Superior temporal gyrus (tissue), 1 donor: ENCODE data around the gene NOS2.
"Not testable (repeated sequence)": the region's sequence is repeated elsewhere in the genome, so short reads cannot be mapped to it uniquely, and the experiment has no call there.

ENCODE experiments used
- DNase-seq: peaks from one replicate; pipeline ENCODE4 v3.0.0-alpha.2; 2016; ENCODE audit errors: extremely low spot score

The NOS2 gene

DNA sequence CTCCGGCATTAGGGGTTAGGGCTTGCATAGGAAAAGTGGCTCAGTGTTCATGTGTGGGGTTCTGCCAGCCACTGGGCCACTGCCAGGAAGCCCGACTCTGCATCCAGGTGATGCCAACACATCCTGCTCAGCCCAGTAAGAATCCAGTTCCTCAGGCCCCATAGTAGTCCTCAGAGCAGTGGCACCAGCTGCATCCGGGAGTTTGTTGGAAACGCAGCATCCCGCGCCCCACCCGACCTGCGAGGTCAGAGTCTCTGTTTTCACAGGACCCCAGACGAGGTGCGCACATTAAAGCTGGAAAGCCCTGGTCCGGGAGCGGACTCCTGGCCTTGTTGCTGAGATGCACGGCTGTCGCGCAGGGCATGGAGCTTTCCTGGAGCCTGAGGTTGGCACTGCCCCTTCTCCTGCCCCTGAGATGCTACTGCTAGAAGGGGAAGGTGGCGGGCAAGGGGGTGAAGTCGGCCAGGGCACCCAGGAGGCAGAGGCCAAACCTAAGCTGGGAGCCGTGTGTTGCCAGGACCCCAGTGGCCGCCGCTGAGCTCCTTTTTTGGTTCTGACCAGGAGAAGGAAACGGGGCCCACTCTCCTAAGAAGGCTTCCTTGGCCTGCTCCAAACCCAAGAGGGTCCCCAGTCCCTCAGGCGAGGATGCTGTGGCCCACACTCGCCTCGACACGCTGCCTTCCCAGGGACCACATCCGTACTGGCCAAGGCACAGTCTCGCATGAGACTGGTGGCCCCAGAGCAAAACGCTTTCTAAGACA lies 44.4 kb downstream of the NOS2 start:
- no peak for DNase-seq

DNA sequence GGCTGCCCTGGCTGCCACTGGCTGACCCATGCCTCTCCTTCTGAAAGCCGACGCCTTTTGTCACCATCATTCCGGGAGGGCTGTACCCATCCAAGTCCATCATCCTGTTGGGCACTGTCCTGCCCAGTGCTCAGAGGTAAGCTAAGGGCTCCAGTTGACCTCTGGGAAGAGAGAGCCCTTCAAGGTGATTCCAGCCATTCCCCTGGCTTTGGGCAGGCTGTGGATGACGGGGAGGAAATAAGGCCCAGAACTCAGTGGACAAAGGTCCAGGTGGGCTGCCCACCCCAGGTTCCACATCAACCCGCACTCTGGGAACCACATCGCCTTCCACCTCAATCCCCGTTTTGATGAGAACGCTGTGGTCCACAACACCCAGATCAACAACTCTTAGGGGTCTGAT lies 45.8 kb downstream of the NOS2 start:
- no peak for DNase-seq

DNA sequence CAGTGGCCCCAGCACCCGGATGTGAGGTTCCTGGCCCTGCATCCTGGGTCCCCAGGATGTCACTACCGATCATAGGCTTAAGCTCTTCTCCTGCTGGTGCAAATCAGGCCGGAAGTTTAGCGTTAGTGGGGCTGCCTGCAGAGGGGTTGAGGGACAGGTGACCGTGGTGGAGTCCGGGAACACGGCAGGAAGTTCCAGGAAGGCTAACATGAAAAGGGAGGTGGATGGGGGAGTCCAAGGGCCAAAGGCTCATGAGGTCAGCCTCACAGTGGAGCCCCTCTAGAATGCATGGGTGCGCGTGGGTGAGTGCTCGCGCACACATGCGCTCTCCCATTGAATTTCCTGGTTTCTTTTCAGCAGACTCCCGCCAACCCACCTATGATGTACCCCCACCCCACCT lies 46.6 kb downstream of the NOS2 start:
- DNase-seq, result not testable (repeated sequence)

DNA sequence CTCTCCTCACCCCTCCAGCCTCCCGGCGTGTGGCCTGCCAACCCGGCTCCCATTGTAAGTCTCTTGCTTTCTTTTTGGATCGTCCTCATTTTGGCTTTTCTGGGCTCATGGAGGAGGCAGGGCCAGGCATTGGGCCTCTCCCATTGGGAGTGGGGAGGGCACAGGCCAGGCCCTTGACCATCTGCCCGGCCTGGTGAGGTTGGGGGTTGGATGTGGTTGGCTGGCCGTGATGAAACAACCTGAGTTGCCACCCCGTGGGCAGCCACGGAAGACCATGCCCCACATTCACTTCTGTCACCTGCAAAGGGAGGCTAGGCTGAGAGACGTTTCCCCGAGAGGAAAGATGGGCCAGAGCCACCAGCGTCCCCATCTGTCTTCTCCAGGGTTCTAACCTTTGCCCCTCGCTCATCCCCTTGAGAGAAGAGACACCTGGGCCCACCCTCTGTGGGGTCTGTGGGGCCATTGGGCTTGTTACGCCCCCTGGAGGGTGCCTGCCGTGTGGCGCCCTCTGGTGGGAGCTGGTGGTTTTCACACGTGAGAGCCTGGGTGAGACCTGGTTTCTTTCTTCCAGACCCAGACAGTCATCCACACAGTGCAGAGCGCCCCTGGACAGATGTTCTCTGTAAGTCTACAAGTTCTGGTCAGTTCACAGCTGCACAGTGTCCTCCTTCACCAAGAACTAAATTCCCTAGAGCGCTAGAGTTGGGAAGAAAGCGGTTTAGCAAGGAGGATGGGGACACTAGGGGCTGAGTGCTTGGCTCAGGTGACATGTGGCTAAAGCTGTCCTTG lies 47.3 kb downstream of the NOS2 start:
- not testable (repeated sequence) for DNase-seq

DNA sequence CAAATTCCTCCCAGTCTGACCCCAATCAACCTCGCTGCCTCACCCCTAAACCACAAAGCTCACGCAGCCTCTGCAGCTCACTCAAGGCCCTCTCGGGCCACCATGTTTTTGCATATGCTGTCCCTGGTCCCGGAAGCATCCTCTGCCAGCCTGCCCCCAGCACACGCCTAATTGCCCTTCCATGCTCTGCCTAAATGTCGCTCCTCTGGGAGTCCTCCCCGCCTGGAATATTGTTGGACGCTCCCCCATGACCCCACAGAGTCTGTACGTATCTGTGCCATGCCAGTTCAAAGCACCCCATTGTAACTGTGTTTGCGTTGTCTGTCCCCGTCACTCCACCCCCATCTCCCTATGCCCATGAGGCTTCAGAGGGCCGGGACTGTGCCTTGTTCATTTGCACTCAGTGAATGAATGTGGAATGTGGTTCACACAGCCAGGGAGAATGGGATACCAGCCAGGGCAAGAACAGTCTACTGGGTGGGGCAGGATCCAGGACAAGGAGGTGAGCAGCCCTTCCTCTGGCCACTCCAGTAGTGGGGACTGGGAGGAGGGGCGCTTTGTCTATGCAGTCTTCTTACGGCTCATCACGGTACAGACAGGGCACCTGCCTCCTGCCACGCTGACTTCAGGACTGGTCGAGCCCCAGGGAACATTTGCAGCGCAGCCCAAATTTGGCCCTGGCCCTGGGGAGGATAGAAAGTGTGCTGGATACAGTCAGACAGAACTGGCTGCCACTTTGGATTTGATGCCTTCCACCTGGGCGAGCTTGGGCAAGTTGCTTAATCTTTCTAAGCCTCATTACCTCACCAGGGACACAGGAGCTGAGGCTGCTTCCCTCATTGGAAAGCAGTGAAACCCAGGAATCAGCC lies 48.5 kb downstream of the NOS2 start:
- no peak for DNase-seq

DNA sequence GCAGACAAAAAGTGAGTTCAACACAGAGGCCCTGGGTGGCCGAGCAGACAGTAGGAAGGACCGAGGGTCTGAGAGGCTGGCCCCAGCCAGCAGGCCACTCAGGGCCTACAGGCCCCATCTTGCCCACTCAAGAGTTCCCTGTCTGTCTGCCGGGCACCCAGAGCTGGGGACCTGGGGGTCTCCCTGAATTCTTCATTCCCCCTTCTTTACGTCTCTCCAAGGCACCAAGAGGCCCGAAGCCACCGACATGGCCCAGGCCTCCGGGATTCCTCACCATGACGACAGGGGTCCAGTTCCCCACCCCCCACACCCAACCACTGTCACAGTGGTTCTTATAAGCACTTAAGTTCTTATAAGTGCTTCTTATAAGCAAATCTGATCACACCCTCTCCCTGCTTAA lies 49.2 kb downstream of the NOS2 start:
- no peak for DNase-seq

DNA sequence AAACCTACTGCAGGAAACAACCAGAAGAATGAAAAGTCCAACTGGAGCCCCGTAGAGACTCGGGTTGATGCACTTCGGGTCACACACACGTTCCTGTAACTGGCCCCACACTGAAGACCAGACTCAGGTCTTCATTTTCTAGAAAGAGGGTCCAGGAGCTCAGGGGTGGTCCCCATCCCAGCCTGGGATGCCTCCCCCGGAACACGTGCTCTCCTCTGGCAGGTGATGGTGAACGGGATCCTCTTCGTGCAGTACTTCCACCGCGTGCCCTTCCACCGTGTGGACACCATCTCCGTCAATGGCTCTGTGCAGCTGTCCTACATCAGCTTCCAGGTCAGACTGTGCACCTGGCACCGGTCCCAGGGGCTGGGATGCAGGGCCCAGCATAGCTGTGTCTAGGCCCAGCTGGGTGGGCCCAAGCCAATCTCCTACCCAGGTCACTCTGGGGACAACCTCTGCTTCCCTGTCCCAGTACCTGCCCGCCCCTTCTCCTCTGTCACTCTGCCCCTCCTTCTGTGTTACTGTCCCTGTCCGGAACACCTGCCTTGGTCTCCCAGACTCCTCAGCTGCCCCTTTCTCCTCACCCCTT lies 50.7 kb downstream of the NOS2 start:
- DNase-seq, result not testable (repeated sequence)

DNA sequence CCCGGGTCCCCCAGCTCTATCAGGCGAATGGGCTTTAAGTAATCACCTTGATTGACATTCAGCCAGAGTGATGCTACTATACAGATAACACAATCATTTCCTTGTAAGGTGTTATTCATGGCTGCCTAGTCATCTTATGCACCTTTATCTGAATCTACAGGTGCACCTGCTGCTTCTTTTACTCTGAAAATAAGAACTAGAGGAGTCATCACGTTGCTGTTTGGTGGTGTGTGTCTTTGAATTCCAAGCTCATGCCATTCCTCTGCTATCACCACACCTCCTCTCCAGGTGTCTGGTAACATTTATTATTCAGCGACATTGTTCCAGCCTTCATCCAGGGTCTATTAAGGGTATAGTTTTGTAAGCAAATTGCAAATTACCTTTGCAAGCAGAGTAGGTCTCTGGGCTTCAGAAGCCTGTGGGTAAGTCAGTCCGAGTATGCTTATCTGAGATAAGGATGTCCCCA lies 51.9 kb downstream of the NOS2 start:
- DNase-seq, result no peak

DNA sequence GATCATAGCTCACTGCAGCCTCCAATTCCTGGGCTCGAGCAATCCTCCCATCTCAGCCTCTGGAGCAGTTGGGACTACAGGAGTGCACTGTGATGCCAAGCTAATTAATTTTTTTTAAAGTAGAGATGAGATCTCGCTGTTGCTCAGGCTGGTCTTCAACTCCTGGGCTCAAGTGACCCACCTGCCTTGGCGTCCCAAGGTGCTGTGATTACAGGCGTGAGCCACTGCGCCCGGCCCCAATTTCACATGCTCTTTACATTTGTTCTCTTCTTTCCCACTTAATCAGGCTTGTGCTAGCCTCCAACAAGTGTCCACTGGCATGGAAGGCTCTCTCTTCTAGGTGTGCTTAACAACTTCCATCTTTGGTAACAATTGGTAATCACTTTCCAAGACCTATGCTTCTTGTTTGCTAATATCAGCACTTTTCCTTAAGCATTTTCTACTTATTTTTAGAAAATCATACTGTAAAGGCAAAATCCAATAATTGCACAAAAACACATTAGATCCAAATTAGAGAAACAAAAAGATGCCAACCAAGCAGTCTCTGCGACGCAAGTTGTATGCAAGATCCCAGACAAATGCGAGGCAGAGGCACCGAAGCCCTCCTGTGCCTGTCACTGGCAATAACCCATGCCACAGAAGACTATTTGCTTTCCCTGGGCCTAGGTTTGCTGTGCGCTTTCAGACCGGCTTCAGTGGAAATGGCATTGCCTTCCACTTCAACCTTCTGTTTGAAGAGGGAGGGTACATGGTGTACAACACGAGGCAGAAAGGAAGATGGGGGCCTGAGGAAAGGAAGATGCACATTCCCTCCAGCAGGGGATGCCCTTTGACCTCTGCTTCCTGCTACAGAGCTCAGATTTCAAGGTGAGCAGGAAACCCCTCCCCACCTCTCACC lies 52.6 kb downstream of the NOS2 start:
- no peak for DNase-seq

DNA sequence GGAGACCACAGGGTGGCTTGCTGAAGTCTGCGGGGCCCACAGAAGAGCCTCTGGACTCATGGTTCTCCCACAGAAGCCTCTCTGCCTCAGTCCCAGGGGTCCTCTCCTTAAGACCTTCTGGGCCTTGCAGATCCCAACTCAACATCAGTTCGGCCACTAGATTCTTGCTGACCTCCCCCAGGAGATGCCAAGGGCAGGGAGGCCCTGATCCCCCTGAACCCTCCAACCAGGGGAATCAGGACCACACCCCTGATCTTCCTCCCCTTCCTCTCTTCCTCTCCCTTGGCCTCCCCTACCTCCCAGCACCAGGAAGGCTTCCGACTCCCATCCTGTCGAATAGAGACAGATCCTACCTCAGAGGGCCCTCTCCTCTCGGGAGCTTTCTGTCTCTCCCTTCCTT lies 53.4 kb downstream of the NOS2 start:
- DNase-seq, result no peak

DNA sequence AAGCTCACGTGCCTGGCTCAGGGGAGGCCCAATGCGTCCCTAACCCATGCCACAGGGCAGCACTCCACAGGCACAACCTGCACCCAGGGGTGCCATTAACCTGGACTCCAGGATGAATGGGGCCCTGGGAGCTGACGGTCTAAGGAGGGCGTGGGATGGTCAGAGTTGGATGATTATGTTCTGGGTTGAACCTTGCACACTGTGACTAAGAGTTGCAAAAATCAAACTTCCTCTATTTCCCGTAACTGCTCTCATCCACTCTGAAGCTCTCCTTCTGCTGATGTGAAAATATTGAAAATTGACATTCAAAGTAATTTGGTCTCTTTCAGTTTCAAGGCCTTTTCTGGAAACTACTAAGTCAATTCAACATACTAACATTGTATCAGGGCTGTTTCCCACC lies 54.0 kb downstream of the NOS2 start:
- DNase-seq, result not testable (repeated sequence)

DNA sequence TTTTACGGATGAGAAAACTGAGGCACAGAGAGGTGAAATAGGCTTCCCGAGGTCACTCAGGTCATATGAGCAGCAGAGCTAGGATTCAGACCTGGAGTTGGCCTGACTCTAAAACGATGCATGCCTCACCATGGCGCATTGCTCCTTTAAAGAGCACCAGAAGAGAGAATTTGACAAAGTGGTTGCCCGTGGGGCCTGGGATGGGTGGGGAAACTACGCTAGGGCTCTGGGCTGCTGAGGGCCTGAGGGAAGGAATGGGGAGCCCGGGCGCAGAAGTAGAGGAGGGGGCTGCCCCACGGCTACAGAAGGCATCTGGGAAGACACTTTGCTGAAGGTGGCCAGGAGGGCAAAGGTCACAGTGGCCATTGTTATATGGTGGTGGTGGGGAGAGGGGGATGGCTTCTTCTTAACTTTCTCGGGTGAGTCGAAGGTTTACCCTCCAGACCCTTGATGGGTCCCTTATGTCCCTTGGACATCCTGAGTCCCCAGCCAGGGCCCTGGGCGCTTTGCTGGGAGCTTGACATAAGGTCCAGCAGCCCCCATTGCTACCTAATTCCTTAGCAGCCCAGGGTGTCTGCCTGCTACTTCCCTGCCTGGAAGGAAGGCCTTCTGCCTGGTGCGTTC lies 55.0 kb downstream of the NOS2 start:
- DNase-seq, result not testable (repeated sequence)

DNA sequence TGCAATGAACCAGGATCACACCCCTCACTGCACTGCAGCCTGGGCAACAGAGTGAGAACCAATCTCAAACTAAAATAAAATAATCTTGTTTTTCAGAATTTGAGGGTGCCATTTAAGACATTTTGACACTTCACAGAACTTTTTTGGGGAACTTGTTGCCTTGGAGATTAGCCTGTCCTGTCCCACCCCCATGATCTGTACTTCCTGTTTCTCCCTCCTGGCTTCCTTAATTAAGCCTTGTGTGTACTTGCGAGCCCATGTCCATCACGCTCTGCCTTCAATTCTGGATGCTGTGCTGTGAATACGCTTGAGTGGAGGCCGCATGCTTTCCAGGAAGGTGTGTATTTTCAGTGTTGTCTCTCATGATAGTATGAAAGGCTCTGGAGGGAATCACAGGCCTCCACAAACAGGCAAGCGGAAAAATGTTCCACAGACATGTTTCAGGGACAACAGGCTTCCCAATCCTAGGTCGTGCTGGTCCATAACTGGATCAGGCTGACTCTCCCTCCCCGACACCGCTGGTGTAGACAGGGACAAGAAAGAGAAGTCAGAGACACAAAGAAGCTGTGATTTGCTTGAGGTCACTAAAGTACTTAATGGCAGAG lies 56.9 kb downstream of the NOS2 start:
- DNase-seq, result no peak

DNA sequence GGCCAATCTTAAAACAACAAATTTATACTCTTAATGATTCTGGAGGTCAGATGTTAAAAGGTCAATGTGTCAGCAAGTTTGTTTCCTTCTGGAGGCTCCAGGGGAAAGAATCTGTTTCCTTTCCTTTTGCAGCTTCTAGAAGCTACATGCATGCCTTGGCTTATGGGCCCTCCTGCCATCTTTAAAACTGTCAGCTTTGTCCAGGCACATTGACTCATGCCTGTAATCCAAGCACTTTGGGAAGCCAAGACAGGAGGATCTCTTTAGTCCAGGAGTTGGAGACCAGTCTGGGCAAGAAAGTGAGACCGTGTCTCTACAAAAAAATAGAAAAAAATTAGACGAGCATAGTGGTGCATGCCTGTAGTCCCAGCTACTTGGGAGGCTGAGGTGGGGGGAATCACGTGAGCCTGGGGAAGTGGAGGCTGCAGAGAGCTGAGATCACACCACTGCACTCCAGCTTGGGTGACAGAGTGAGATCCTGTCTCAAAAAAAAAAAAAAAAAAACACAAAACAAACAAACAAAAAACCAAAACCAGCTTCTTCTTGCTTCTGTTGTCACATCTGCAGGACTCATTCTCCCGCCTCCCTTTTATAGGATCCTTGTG lies 58.3 kb downstream of the NOS2 start:
- no peak for DNase-seq

DNA sequence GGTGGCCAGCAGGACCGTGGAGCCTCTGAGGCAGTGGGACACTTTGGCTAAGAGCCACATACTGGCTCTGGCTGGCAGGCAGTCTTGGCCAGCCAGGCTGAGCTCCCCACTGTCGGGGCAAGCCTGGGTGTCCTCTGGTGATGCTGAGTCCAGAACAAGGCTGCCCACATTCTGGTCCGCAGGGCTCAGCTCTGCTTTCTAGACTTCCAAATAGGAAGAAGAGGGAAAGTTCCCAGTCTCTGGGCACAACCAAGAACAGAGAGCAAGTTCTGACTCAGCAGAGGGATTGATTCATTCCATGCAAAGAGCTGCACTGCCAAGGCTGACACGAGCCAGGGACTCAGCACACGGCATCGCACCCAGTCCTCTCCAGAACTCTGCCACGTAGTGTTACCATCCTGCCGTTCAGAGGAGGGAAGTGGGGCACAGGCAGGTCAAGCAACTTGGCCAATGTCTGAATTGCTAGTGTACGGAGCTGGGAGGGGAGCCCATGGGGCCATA lies 58.9 kb downstream of the NOS2 start:
- no peak for DNase-seq

DNA sequence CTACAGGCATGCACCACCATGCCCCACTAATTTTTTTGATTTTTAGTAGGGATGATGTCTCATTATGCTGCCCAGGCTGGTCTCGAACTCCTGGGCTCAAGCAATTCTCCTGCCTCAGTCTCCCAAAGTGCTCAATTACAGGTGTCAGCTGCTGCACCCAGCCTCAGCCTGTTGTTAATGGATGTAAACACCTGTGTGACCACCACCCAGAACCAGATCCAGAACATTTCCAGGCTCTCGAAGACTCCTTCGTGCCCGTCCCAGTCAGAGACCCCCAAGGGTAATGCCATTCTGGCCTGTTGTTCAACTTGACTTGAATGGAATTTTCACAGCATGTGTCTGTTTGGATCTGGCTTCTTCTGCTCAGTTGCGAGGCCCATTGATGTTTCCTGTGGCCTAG lies 59.8 kb downstream of the NOS2 start:
- DNase-seq, result not testable (repeated sequence)

DNA sequence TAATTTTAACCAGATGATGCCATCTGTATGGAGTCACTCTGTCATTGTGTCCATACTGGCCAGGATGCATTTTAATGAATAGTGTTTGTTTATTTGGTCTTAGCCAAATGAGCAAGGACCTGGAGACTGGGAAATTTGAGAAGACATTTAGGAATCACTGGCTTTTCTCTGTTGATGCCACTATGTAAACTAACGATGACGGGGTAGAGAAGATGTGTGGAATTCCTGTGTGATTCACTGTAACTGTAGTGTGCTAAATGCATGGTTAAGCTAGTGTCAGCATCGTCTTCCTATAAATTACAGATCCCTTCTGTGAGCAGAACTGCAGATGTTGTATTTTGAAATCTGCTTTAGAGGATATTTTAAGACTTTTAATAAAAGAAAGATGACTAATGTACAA lies 66.6 kb downstream of the NOS2 start:
- DNase-seq, result no peak

DNA sequence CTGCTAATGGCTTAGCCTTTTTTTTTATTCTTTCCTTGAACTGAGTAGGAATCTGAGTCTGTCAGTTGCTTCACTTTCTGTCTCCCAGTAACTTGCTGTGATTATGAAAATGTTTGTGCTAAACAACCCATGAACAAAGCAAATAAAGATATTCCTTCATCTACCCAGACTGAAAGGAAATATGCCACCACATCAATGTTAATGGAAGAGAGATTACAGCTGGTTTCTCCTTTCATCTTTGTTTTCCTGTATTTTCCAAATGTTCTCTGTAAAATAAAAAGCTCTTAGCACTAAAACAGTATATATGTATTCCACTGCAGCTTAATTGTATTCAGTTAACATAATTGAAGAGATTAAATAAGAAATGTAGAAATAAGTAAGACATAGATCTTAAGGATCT lies 67.6 kb downstream of the NOS2 start:
- DNase-seq, result not testable (repeated sequence)

DNA sequence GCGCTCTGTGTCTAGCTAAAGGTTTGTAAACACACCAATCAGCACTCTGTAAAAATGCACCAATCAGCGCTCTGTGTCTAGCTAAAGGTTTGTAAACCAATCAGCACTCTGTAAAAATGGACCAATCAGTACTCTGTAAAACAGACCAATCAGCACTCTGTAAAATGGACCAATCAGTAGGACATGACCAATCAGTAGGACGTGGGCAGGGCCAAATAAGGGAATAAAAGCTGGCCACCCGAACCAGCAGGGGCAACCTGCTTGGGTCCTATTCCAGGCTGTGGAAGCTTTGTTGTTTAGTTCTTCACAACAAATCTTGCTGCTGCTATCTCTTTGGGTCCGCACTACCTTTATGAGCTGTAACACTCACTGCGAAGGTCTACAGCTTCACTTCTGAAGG lies 74.3 kb downstream of the NOS2 start:
- not testable (repeated sequence) for DNase-seq
